Ramos (cell line): ENCODE data around the gene TCF25.
"Not testable (repeated sequence)": the region's sequence is repeated elsewhere in the genome, so short reads cannot be mapped to it uniquely, and the experiment has no call there.

Experiments used
- in situ Hi-C: fragments of 300-500 bp; cut with MboI; formaldehyde crosslinking; loops from one replicate; pipeline ENCODE4 v1.14.3; 2022; ENCODE audit warnings: low sequenced_read_pairs; ENCODE audit not compliant: unreplicated experiment

TCF25 gene

DNA sequence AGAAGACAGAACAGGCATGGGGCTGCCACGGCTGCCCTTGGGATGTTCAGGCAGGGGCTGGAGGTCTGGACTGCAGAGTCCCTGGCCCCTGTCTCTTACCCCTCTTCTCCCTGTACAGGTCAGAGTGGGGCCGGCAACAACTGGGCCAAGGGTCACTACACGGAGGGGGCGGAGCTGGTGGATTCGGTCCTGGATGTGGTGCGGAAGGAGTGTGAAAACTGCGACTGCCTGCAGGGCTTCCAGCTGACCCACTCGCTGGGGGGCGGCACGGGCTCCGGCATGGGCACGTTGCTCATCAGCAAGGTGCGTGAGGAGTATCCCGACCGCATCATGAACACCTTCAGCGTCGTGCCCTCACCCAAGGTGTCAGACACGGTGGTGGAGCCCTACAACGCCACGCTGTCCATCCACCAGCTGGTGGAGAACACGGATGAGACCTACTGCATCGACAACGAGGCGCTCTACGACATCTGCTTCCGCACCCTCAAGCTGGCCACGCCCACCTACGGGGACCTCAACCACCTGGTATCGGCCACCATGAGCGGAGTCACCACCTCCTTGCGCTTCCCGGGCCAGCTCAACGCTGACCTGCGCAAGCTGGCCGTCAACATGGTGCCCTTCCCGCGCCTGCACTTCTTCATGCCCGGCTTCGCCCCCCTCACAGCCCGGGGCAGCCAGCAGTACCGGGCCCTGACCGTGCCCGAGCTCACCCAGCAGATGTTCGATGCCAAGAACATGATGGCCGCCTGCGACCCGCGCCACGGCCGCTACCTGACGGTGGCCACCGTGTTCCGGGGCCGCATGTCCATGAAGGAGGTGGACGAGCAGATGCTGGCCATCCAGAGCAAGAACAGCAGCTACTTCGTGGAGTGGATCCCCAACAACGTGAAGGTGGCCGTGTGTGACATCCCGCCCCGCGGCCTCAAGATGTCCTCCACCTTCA is 61.5 kb downstream of the TCF25 start:
- in situ Hi-C loops = no loop called here

DNA sequence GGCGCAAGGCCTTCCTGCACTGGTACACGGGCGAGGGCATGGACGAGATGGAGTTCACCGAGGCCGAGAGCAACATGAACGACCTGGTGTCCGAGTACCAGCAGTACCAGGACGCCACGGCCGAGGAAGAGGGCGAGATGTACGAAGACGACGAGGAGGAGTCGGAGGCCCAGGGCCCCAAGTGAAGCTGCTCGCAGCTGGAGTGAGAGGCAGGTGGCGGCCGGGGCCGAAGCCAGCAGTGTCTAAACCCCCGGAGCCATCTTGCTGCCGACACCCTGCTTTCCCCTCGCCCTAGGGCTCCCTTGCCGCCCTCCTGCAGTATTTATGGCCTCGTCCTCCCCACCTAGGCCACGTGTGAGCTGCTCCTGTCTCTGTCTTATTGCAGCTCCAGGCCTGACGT is 62.2 kb downstream of the TCF25 start:
- in situ Hi-C loops = not testable (repeated sequence)

DNA sequence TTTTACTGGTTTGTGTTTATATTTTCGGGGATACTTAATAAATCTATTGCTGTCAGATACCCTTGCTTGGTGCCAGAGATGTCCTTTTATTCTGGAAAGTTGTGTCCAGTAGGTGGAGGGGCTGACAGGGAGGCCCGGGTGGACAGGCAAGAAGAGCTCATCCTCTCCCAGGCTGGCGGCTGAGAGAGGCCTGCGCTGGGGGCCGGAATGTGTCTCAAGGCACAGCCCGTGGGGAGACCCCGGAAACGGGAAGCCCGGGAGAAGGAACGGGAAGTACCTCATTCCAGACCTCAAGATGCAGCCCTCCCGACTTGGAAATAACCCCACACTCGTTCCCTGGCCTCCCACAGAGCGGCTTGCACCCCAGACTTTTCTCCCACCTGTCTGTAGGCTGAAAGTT is 62.6 kb downstream of the TCF25 start:
- in situ Hi-C loops = no loop called here

DNA sequence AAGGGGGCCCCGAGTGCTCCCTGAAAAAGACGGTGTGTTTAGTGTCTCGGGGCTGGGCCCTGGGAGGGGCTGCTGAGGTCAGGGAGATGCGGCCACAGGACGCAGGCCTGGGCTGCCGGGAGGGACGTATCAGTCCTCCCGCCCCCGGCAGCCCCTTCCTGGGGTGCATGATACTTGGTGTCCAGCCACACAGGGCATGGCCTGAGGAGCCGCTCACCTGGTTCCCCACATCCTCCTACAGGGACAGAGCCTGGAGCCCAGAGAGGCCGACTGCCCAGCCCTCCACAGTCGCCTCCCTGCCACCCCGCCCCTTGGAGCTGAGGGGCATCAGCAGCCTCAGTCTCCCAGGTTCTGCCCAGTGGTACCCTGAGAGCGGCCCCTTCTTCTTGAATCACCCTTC is 63.1 kb downstream of the TCF25 start:
- in situ Hi-C loops = no loop called here

DNA sequence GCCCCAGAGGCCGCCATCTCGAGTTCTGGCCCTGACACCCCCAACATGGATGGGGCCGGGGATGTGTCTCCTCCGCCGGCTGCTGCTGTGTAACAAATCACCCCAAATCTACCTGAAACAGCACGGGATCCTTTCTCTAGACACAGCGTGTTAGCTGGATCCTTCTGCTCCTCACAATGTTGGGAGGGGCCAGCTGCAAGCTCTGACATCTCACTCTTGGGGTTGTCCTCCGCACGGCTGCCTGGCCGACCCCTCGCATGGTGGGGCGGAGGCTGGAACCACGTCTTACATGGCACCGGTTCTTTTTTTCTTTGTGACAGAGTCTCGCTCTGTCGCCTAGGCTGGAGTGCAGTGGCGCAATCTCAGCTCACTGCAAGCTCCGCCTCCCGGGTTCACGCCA is 63.6 kb downstream of the TCF25 start:
- in situ Hi-C loops = no loop called here

DNA sequence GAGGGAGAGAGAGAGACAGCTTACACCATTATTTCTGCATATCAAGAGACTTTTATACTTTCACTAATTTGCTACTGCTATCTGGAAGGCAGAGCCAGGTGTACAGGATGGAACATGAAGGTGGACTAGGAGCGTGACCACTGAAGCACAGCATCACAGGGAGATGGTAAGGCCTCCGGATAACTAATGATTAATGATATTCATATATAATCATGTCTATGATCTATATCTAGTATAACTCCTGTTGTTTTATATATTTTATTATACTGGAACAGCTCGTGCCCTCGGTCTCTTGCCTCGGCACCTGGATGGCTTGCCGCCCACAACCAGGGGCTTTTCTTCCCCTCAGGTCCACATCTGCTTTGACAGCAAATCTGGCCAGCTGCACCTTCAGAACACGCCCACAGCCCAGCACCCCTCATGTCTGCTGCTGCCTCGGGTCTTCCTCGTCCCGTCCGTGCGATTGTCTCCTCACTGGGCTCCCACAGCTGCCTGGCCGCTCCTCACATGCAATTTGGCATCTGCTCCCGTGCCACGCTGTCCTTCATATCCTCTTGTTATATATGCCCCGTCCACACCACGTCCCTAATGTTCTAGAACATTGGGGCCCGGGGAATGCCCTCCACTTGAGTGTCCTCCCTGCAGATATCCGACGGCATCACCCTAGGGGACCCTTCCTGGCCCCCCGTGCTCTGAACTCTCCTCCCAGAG is 64.9 kb downstream of the TCF25 start:
- in situ Hi-C loops = no loop called here

DNA sequence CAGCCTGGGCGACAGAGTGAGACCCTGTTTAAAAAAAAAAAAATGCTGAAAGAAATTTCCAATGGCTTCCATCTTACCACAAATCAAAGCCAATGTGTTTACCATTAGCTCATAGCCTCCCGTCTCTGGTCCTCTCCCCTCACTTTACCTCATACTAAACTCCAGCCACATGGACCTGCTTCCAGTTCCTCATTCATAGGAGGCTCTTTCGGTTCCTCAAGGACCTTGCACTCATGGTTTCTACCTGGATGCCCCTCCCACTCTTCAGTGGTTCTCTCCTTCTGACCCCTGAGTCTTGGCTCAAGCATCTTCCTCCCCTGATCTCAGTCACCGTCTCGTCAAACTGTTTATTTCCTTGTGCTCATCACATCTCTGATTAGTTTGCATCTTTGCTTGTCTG is 71.4 kb downstream of the TCF25 start:
- in situ Hi-C loops = no loop called here

DNA sequence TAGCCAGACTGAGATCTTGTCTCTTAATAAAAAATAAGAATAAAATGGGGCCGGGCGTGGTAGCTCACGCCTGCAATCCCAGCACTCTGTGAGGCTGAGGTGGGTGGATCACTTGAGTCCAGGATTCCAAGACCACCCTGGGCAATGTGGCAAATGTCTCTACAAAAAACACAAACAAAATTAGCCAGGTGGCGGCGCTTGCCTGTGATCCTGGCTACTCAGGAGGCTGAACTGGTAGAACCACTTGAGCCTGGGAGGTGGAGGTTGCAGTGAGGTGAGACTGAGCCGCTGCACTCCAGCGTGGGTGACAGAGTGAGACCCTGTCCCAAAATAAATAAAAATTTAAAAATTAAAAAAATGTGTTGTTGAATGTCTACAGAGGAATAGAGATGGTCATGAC is 72.3 kb downstream of the TCF25 start:
- in situ Hi-C loops = no loop called here

DNA sequence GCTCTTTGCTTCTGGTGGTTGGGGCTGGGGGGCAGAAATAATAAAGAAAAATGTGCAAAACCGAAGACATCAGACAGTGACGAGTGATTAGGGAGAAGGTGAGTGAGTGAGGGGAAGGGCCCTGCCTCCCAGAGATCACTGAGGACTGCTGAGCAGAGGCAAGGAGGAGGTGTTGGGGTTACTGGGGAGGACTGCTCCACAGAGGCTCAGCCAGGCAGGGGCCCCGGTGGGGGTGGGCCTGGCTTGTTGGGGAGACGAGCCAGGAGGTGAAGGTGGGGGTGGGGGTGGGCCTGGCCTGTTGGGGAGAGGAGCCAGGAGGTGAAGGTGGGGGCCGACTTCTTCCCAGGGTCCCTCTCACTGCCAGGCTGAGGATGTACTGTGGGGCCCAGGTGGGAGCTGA is 73.1 kb downstream of the TCF25 start:
- in situ Hi-C loops = no loop called here

DNA sequence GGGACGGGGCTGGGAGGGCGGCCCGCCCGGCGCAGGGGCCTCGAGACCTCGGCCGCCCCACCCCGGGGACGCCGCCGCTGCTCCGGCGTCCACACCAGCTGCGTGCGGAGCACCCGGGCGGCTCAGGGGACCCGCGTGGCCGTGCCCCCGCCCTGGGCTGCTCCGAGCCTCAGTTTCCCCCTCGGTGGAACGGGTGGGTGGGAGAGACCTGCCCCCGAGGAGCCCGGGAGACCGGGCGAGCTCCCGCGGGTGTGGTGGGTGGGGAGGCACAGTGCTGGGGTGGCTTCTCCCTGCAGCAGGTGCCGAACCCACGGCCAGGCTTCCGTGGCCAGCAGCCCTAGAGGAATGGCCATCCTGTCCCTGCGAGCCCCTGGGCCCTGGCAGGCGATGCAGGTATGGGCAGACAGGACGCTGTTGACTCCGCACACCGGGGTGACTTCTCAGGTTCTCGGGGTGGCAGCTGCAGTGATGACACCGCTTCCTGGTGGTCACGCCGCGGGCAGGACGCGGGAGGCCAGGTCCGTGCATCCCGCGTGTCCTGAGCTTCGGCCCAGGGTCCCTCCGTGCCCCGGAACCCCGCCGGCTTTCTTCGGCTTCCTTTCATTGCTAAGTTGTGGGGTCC is 75.8 kb downstream of the TCF25 start:
- in situ Hi-C loops = no loop called here

DNA sequence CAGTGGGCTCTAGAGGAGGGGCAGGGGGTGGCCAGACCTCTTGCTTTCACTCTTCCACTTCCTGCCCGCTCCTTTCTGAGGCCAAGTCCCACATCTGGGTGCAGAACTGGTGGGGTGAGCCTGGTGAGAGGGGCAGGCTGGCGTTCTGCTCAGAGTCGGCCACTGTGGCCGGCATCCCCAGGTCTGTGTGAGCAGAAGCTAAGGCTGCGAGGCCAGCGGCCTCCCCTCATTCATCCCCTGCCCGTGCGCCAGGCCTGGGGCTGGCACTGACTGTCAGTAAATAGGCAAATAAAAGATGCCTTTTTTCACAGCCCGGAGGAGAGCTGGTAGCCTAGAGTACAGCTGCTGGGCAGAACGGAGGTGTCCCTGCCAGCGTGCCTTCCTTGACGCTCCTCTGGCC is 76.4 kb downstream of the TCF25 start:
- in situ Hi-C loops = no loop called here

DNA sequence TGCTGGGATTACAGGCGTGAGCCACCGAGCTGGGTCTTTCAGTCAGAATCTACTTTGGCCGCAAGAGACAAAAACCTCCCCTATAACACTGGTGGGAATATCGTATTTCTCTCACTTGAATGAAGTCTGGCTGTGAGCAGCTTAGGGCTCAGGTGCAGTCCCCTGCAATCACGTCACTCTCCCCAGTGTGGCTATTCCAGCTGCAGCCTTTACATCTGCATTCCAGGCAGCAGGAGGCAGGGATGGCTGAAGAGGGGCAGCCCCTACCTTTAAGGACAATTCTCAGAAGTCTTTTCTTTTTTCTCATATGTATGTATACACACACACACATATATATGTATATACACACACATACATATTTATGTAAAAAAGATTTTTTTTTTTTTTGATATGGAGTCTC is 78.1 kb downstream of the TCF25 start:
- in situ Hi-C loops = no loop called here

DNA sequence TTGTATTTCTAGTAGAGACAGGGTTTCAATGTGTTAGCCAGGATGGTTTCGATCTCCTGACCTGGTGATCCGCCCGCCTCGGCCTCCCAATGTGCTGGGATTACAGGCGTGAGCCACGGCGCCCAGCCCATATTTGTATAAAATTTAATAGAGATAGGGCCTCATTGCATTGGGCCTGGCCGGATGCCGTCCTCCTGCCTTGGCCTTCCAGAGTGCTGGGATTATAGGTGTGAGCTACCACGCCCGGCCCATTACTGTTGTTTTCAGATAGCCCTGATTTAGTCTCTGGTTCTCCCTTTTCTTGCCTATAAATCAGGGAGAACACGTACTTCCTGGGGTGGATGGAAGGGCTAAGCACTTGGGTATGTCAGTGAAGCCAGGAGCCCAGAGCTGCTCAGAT is 78.7 kb downstream of the TCF25 start:
- in situ Hi-C loops = no loop called here

DNA sequence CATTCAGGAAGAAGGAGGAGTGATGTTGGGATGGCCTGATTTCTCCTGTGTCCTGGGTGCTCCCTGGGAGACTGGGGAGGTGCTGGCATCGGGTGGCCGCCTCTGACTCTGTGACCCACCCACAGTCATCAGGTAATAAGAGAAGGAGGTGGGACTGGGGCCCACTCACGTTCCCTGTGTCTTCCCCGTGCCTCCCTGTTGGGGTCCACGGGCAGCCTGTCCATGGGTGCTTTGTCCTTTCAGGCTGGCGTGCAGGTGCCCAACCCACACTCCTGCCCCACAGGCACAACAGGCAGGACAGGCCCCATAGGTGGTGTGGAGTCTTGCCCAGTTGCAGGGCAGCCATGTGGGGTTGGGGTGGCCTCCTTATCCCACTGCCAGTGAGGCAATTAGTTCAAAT is 79.2 kb downstream of the TCF25 start:
- in situ Hi-C loops = no loop called here

DNA sequence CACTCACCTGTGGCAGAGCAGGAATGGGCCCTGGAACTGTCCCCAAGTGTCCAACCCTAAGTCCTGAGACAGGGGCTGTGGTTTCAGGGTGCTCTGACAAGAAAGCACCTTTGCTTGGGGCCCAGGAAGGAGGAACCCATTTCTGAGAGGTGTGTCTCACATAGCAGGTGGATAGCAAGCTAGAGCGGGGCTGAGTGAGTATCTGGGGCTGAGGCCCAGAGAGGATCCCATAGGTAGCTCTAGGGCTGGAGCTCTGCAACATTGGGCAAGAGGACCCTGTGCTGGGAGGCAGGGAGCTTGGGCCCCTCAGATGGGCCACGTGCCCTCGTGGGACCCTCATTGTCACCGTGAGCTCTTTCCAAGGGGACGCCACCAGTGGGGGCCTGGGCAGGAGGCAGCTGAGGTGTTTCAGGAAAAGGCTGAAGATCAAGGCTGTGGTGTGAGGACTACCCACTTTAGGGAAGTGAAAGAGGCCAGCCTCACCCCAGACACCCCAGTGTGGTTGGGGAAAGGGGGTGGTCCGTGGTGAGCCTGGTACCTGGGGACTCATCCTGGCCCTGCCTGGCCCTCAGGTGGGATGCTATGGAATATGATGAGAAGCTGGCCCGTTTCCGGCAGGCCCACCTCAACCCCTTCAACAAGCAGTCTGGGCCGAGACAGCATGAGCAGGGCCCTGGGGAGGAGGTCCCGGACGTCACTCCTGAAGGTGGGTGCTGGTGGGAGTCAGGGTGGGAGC is 80.4 kb downstream of the TCF25 start:
- in situ Hi-C loops = no loop called here

DNA sequence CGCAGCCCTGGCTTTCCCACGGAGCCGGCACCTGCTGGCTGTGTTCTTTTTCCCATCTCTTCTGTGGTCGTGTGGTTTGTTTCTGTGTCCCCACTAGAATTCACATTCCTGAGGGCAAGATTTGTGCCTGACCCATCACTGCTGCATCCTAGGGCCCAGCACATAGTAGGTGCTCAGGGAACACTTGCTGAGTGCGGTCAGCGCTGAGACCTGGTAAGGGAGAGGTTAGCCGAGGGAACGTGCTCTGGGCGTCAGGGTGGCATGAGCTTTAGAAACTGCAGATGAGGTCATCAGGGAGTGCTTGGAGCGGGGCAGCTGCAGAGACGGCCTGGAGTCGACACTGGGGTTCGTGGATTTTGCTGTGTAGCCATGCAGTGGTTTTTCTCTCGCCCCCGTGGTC is 81.1 kb downstream of the TCF25 start:
- in situ Hi-C loops = no loop called here

DNA sequence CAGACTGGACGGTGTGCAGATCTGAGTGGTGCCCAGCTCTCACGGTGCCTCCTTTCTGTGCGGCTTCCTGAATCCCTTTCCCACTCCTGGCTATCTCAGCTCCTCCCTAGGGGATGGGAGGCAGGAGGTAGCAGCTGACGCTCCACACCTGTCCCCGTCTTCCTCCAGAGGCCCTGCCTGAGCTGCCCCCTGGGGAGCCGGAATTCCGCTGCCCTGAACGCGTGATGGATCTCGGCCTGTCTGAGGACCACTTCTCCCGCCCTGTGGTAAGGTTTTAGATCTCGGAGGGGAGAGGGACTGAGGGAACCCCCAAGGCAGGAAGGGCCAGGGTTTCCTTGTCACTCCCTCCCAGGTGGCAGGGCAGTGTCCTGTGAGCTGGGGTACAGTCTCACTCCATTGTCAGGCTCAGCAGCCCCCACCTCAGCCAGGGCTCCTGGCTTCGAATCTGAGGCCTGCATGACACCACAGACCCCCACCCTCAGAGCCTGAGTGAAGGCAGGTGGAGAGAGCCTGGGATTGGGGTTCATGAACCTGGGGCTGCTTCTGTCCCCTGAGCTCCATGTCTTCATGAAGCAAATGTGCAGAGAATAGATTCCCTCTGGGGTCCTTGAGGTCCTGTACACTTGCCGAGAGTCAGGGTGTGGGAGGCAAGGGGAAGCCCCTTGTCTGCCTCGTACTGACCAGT is 81.8 kb downstream of the TCF25 start:
- in situ Hi-C loops = no loop called here

DNA sequence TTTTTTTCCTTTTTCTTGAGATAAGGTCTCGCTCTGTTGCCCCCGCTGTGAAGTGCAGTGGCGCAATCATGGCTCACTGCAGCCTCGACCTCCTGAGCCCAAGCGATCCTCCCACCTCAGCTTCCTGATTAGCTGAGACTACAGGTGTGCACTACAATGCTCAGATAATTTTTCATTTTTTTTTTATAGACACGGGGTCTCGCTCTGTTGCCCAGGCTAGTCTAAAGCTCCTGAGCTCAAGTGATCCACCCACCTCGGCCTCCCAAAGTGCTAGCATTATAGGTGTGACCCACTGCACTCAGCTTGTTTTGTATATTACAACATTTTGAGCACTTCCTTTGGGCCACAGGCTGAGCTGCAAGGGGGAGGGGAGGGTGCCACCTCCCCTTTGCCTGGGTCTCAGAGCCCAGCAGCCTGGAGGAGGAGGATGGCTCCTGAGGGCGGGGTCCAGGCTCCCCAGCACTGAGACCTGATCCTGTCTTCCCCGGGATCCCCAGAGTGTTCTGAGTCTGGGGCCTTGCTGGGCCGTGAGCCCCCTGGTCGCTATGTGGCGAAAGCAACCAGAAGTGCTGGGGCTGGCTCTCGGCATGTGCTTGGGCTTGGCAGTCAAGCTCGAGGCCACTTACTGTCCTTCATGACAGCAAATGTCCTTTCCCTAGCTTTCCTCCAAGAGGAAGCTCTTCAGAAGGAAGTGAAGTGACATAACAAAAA is 83.3 kb downstream of the TCF25 start:
- in situ Hi-C loops = no loop called here

DNA sequence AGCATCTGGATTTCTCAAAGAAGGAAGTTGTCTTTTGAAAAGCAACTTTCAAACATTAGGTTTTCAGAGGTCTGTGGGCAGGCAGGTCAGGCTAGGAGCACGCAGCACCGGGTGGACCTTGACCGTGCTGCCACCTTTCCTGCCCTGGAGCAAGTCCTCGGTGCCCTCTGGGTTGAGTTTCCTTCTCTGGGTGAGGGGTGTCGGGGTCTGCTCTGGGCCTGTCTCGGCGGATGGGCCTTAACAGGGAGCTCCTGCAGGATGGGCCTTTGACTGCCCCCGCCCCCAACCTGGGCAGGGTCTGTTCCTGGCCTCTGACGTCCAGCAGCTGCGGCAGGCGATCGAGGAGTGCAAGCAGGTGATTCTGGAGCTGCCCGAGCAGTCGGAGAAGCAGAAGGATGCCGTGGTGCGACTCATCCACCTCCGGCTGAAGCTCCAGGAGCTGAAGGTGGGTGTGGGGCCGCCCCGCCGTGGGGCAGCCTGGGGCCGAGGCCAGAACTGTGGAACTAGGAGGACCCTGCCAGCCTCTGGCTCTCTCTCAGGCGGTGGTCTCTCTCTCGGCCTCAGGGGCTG is 83.9 kb downstream of the TCF25 start:
- in situ Hi-C loops = no loop called here
